ENCODE data around the gene LCE1E. TPM values are rescaled to one million over a fixed set of nuclear protein-coding genes. Genes with fewer than 3 reads are reported as not detected.

Gene LCE1E
- 0.14 TPM for polyA plus RNA-seq (2012; ENCODE audit: low read depth, missing spikeins)

GRCh38 chr1:152786077-152786476 is at the start of gene LCE1E:
Gene LCE1E (plus strand): TSS chr1:152786257. CDS start chr1:152787300, 1,043 bp downstream.
- TF ChIP-seq PAX5 (IDR thresholded peaks at IDR 0.05; ENCODE audit: insufficient read depth, low read length, severe bottlenecking) (no peak), POLR2AphosphoS5 (IDR thresholded peaks at IDR 0.05; ENCODE audit: low read depth, low read length) (no peak), TAF1 (IDR thresholded peaks at IDR 0.05; ENCODE audit: low read depth, low read length) (no peak), SPI1 (IDR thresholded peaks at IDR 0.05; ENCODE audit: low read depth, low read length) (no peak), POLR2A (IDR thresholded peaks at IDR 0.05; ENCODE audit: low read depth, low read length) (no peak), POU2F2 (IDR thresholded peaks at IDR 0.05; ENCODE audit: low read depth, low read length) (no peak)
- no peak for FAIRE-seq
- no peak for DNase-seq (ENCODE audit: insufficient read length, low spot score)

- DNase-seq (ENCODE audit: insufficient read length, low spot score), result no peak
- TF ChIP-seq POLR2AphosphoS5 (IDR thresholded peaks at IDR 0.05; ENCODE audit: low read depth, low read length), result no peak
- no peak for TF ChIP-seq SPI1 (IDR thresholded peaks at IDR 0.05; ENCODE audit: low read depth, low read length)
- TF ChIP-seq TAF1 (IDR thresholded peaks at IDR 0.05; ENCODE audit: low read depth, low read length), result no peak
- no peak for TF ChIP-seq PAX5 (IDR thresholded peaks at IDR 0.05; ENCODE audit: insufficient read depth, low read length, severe bottlenecking)
- TF ChIP-seq POU2F2 (IDR thresholded peaks at IDR 0.05; ENCODE audit: low read depth, low read length), result no peak
- TF ChIP-seq POLR2A (IDR thresholded peaks at IDR 0.05; ENCODE audit: low read depth, low read length), result no peak
- no peak for FAIRE-seq
These were observed 48.1 kb upstream of the LCE1E start for GRCh38 chr1:152737997-152738396.

GRCh38 chr1:152739841-152740240 is 46.2 kb upstream of the LCE1E start:
- TF ChIP-seq TAF1 (IDR thresholded peaks at IDR 0.05; ENCODE audit: low read depth, low read length) (no peak), POLR2AphosphoS5 (IDR thresholded peaks at IDR 0.05; ENCODE audit: low read depth, low read length) (no peak)
- FAIRE-seq (no peak), DNase-seq (ENCODE audit: insufficient read length, low spot score) (no peak)

- FAIRE-seq, result no peak
- TF ChIP-seq POU2F2 (IDR thresholded peaks at IDR 0.05; ENCODE audit: low read depth, low read length), result no peak
- TF ChIP-seq TAF1 (IDR thresholded peaks at IDR 0.05; ENCODE audit: low read depth, low read length), result no peak
- TF ChIP-seq POLR2A (IDR thresholded peaks at IDR 0.05; ENCODE audit: low read depth, low read length), result no peak
- no peak for TF ChIP-seq POLR2AphosphoS5 (IDR thresholded peaks at IDR 0.05; ENCODE audit: low read depth, low read length)
- TF ChIP-seq SPI1 (IDR thresholded peaks at IDR 0.05; ENCODE audit: low read depth, low read length), result no peak
- no peak for TF ChIP-seq PAX5 (IDR thresholded peaks at IDR 0.05; ENCODE audit: insufficient read depth, low read length, severe bottlenecking)
- no peak for DNase-seq (ENCODE audit: insufficient read length, low spot score)
These were observed 44.4 kb upstream of the LCE1E start for GRCh38 chr1:152741656-152742055.

- DNase-seq (ENCODE audit: insufficient read length, low spot score), result no peak
- TF ChIP-seq POLR2AphosphoS5 (IDR thresholded peaks at IDR 0.05; ENCODE audit: low read depth, low read length), result no peak
- TF ChIP-seq TAF1 (IDR thresholded peaks at IDR 0.05; ENCODE audit: low read depth, low read length), result no peak
- TF ChIP-seq POU2F2 (IDR thresholded peaks at IDR 0.05; ENCODE audit: low read depth, low read length), result no peak
- TF ChIP-seq POLR2A (IDR thresholded peaks at IDR 0.05; ENCODE audit: low read depth, low read length), result no peak
- no peak for TF ChIP-seq SPI1 (IDR thresholded peaks at IDR 0.05; ENCODE audit: low read depth, low read length)
- no peak for TF ChIP-seq PAX5 (IDR thresholded peaks at IDR 0.05; ENCODE audit: insufficient read depth, low read length, severe bottlenecking)
- no peak for FAIRE-seq
These were observed 42.5 kb upstream of the LCE1E start for GRCh38 chr1:152743371-152744145.

- DNase-seq (ENCODE audit: insufficient read length, low spot score) (no peak), FAIRE-seq (no peak)
- TF ChIP-seq POLR2AphosphoS5 (IDR thresholded peaks at IDR 0.05; ENCODE audit: low read depth, low read length) (no peak), TAF1 (IDR thresholded peaks at IDR 0.05; ENCODE audit: low read depth, low read length) (no peak), SPI1 (IDR thresholded peaks at IDR 0.05; ENCODE audit: low read depth, low read length) (no peak), POLR2A (IDR thresholded peaks at IDR 0.05; ENCODE audit: low read depth, low read length) (no peak), POU2F2 (IDR thresholded peaks at IDR 0.05; ENCODE audit: low read depth, low read length) (no peak), PAX5 (IDR thresholded peaks at IDR 0.05; ENCODE audit: insufficient read depth, low read length, severe bottlenecking) (no peak)
These were observed 40.8 kb upstream of the LCE1E start for GRCh38 chr1:152745289-152745704.

GRCh38 chr1:152745765-152746444 is 40.2 kb upstream of the LCE1E start:
- FAIRE-seq (no peak), DNase-seq (ENCODE audit: insufficient read length, low spot score) (no peak)
- TF ChIP-seq PAX5 (IDR thresholded peaks at IDR 0.05; ENCODE audit: insufficient read depth, low read length, severe bottlenecking), result no peak
- no peak for TF ChIP-seq POLR2AphosphoS5 (IDR thresholded peaks at IDR 0.05; ENCODE audit: low read depth, low read length)
- no peak for TF ChIP-seq POLR2A (IDR thresholded peaks at IDR 0.05; ENCODE audit: low read depth, low read length)
- no peak for TF ChIP-seq SPI1 (IDR thresholded peaks at IDR 0.05; ENCODE audit: low read depth, low read length)
- no peak for TF ChIP-seq POU2F2 (IDR thresholded peaks at IDR 0.05; ENCODE audit: low read depth, low read length)
- TF ChIP-seq TAF1 (IDR thresholded peaks at IDR 0.05; ENCODE audit: low read depth, low read length), result no peak

- DNase-seq (ENCODE audit: insufficient read length, low spot score) (no peak), FAIRE-seq (no peak)
These were observed 38.2 kb upstream of the LCE1E start for GRCh38 chr1:152747831-152748230.

GRCh38 chr1:152752225-152752624 is 33.8 kb upstream of the LCE1E start:
- FAIRE-seq, result no peak
- TF ChIP-seq TAF1 (IDR thresholded peaks at IDR 0.05; ENCODE audit: low read depth, low read length) (no peak), POU2F2 (IDR thresholded peaks at IDR 0.05; ENCODE audit: low read depth, low read length) (no peak), PAX5 (IDR thresholded peaks at IDR 0.05; ENCODE audit: insufficient read depth, low read length, severe bottlenecking) (no peak), SPI1 (IDR thresholded peaks at IDR 0.05; ENCODE audit: low read depth, low read length) (no peak), POLR2AphosphoS5 (IDR thresholded peaks at IDR 0.05; ENCODE audit: low read depth, low read length) (no peak), POLR2A (IDR thresholded peaks at IDR 0.05; ENCODE audit: low read depth, low read length) (no peak)
- DNase-seq (ENCODE audit: insufficient read length, low spot score), result no peak

More at GRCh38 chr1:152747831-152748230, 38.2 kb upstream of the LCE1E start:
- no peak for TF ChIP-seq PAX5 (IDR thresholded peaks at IDR 0.05; ENCODE audit: insufficient read depth, low read length, severe bottlenecking)
- TF ChIP-seq POU2F2 (IDR thresholded peaks at IDR 0.05; ENCODE audit: low read depth, low read length), result no peak
- no peak for TF ChIP-seq POLR2AphosphoS5 (IDR thresholded peaks at IDR 0.05; ENCODE audit: low read depth, low read length)
- TF ChIP-seq POLR2A (IDR thresholded peaks at IDR 0.05; ENCODE audit: low read depth, low read length), result no peak
- TF ChIP-seq TAF1 (IDR thresholded peaks at IDR 0.05; ENCODE audit: low read depth, low read length), result no peak
- no peak for TF ChIP-seq SPI1 (IDR thresholded peaks at IDR 0.05; ENCODE audit: low read depth, low read length)

Measured in GM12891 (cell line).